ENCODE data around the gene MPZL1.

MPZL1 gene

GRCh38 chr1:167744901-167745300 lies 23.1 kb downstream of the MPZL1 start:
- TF ChIP-seq CTCF (conservative IDR thresholded peaks at IDR 0.05; ENCODE audit: low read depth): no peak
- DNase-seq (ENCODE audit: low spot score): no peak
- H3K27ac ChIP-seq: no peak overlapping the region
- POLR2A ChIA-PET (ENCODE audit: low non-redundant PET): no interaction called here
- CTCF ChIA-PET: no interaction called here

DNA sequence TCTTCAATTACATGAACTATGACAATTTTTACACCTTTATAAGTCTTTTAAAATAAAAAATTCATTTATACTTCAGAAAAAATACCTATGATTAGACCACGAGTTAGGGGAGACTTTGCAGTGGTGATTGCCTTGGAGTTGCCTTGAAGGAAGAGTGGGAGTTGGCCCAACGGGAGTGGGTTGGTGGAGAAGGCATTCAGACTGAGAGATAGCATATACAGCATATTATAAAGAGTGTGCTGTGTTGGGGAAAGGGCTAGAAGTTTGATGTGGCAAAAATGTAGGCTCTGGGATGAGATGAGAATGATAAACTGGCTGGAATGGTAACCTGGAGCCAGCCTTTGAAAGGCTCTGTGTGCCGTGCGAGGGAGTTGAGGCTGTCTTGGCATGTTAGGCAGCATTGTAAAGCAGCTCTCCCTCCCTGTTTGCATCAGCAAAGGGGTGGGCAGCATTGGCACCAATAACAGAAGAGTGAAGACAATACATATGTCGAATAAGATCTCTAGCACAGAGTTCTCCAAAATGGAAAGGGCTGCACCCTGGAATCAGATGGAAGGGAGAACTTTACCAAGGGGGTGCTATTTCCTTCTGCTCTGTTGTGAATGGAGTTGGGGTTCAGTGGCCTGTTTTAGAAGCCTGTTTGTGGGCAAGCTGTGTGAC lies 24.4 kb downstream of the MPZL1 start:
- CTCF ChIA-PET: no interaction called here
- no peak for TF ChIP-seq CTCF (conservative IDR thresholded peaks at IDR 0.05; ENCODE audit: low read depth)
- no peak for DNase-seq (ENCODE audit: low spot score)
- no peak overlapping the region for H3K27ac ChIP-seq
- POLR2A ChIA-PET (ENCODE audit: low non-redundant PET): no interaction called here

- ChIA-PET POLR2A (ENCODE audit: low non-redundant PET) (no interaction called here), CTCF (no interaction called here)
- no peak for DNase-seq (ENCODE audit: low spot score)
- TF ChIP-seq CTCF (conservative IDR thresholded peaks at IDR 0.05; ENCODE audit: low read depth): no peak
- H3K27ac ChIP-seq: 0 out of 2 replicates have a peak overlapping the region, but pooled peaks have one; percentile 31
These were observed 25.3 kb downstream of the MPZL1 start for GRCh38 chr1:167746988-167747655.

DNA sequence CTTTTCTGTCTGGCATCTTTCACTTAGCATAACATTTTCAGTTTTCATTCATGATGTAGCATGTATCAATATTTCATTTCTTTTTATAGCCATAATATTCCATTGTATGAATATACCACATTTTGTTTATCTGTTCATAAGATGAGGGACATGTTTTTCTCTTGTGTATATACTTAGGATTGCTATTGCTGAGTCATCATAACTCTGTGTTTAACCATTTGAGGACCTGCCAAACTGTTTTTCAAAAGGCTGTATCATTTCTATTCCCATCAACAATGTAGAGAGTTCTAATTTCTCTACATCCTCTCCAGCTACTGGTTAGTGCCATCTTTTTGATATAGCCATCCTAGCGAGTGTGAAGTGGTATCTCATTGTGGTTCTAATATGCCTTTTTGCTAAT lies 26.2 kb downstream of the MPZL1 start:
- POLR2A ChIA-PET (ENCODE audit: low non-redundant PET): no interaction called here
- CTCF ChIA-PET: interaction anchor here (1.2 kb wide), 1 partner anchor 55 kb away, joined by 8 read pairs; no protein-coding TSS in a partner anchor
- H3K27ac ChIP-seq: no peak overlapping the region
- TF ChIP-seq CTCF (conservative IDR thresholded peaks at IDR 0.05; ENCODE audit: low read depth): no peak
- no peak for DNase-seq (ENCODE audit: low spot score)

DNA sequence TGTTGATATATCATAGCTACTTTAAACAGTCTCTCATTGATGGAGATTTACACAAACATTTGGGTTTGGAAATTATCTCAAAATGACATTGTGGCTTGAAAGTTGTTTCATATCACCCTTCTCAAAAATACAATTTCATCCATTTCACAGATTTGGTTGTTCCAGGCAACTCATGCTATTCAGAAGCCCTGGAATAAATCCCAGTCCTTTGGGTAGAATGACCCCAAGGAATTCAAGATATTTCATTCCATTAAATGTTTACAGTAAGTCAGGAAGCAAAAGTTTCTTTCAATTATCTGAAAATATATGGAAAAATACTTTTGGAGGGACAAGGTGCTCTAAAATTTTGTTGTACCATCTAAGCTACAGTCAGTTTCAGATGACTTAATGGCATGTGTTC lies 27.1 kb downstream of the MPZL1 start:
- no peak overlapping the region for H3K27ac ChIP-seq
- CTCF ChIA-PET: interaction anchor here (0.6 to 1.2 kb wide), 2 partner anchors 12 to 54 kb away, joined by 4 to 8 read pairs; no protein-coding TSS in a partner anchor
- DNase-seq (ENCODE audit: low spot score): no peak
- no peak for TF ChIP-seq CTCF (conservative IDR thresholded peaks at IDR 0.05; ENCODE audit: low read depth)
- POLR2A ChIA-PET (ENCODE audit: low non-redundant PET): no interaction called here

DNA sequence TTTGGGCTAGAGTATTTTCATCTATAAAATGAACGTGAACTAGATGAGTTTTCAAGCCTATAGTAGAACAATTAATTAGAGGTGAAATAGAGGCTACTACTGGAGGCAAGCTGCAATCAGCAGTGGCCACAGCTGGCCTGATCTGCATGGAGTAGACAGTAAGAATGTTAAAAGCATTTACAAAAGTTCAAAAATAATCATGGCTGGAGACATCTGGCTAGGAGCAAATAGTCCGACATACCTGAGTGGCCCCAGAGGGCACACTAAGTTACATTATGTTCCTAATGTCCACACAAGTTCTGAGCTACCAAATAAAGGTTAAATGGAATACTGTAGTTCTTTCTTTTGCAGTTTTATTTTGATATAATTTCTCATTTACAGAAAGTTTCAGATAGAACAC lies 28.0 kb downstream of the MPZL1 start:
- ChIA-PET POLR2A (ENCODE audit: low non-redundant PET) (no interaction called here), CTCF (interaction anchor here (0.6 kb wide), 1 partner anchor 416 kb away, joined by 3 read pairs; no protein-coding TSS in a partner anchor)
- no peak for DNase-seq (ENCODE audit: low spot score)
- peak overlapping the region; percentile 31 for H3K27ac ChIP-seq
- TF ChIP-seq CTCF (conservative IDR thresholded peaks at IDR 0.05; ENCODE audit: low read depth): no peak

Measured in RWPE1 (cell line).